Effector memory CD4-positive, alpha-beta T cell (primary cell): ENCODE measurements around the gene NAT8L.

ENCODE experiments used
- DNase-seq, 3 donors: peaks; one replicate each; pipeline ENCODE4 v3.0.0-alpha.2; 2020
- H3K27ac ChIP-seq: 2 replicates; pipeline ENCODE4 v1.7.0; 2013; ENCODE audit warnings: mild to moderate bottlenecking, low read length, moderate library complexity; ENCODE audit not compliant: insufficient read depth, poor library complexity, severe bottlenecking
- H3K27me3 ChIP-seq: replicated peaks from 2 replicates; pipeline ENCODE4 v1.7.0; 2013; ENCODE audit warnings: mild to moderate bottlenecking, low read length; ENCODE audit not compliant: insufficient read depth, control insufficient read depth, poor library complexity, severe bottlenecking
- H3K36me3 ChIP-seq: 2 replicates; pipeline ENCODE4 v1.7.0; 2013; ENCODE audit warnings: mild to moderate bottlenecking, low read length, moderate library complexity; ENCODE audit not compliant: control insufficient read depth, insufficient read depth
- H3K4me1 ChIP-seq: 2 replicates; pipeline ENCODE4 v1.7.0; 2013; ENCODE audit warnings: low read length, mild to moderate bottlenecking; ENCODE audit not compliant: control insufficient read depth, insufficient read depth, poor library complexity, severe bottlenecking
- H3K4me3 ChIP-seq: 2 replicates; pipeline ENCODE4 v1.7.0; 2013; ENCODE audit warnings: low read length, low read depth, mild to moderate bottlenecking; ENCODE audit not compliant: insufficient read depth, poor library complexity, severe bottlenecking
- H3K9me3 ChIP-seq: 2 replicates; pipeline ENCODE4 v1.7.0; 2013; ENCODE audit warnings: mild to moderate bottlenecking, low read length, moderate library complexity; ENCODE audit not compliant: control insufficient read depth

NAT8L gene

GRCh38 chr4:2057382-2058065, 1.6 kb upstream of the NAT8L start:
- Histone ChIP-seq H3K9me3 (no peaks in the 10 kb centered on the region), H3K27me3 (peaks cover 19% of the 10 kb centered on the region), H3K4me3 (no peak overlapping the region), H3K27ac (no peak overlapping the region), H3K36me3 (no peaks in the 10 kb centered on the region), H3K4me1 (peaks cover 4% of the 10 kb centered on the region)
- no peak for DNase-seq

- no peak overlapping the region for H3K27ac ChIP-seq
- peaks cover 4% of the 10 kb centered on the region for H3K4me1 ChIP-seq
- no peaks in the 10 kb centered on the region for H3K36me3 ChIP-seq
- DNase-seq, result no peak
- no peaks in the 10 kb centered on the region for H3K9me3 ChIP-seq
- H3K4me3 ChIP-seq, result peak overlapping the region; percentile 35
- peaks cover 19% of the 10 kb centered on the region for H3K27me3 ChIP-seq
Measured at GRCh38 chr4:2058264-2059045, 672 bp upstream of the NAT8L start.

GRCh38 chr4:2059726-2060602, 837 bp downstream of the NAT8L start:
- Histone ChIP-seq H3K36me3 (no peaks in the 10 kb centered on the region), H3K27me3 (peaks cover 19% of the 10 kb centered on the region), H3K4me3 (no peak overlapping the region), H3K9me3 (no peaks in the 10 kb centered on the region), H3K4me1 (peaks cover 4% of the 10 kb centered on the region), H3K27ac (no peak overlapping the region)
- no peak for DNase-seq

GRCh38 chr4:2060611-2061185, 1.6 kb downstream of the NAT8L start:
- H3K4me3 ChIP-seq, result no peak overlapping the region
- peaks cover 19% of the 10 kb centered on the region for H3K27me3 ChIP-seq
- no peaks in the 10 kb centered on the region for H3K36me3 ChIP-seq
- no peak overlapping the region for H3K27ac ChIP-seq
- DNase-seq, result no peak
- peaks cover 4% of the 10 kb centered on the region for H3K4me1 ChIP-seq
- no peaks in the 10 kb centered on the region for H3K9me3 ChIP-seq

- Histone ChIP-seq H3K36me3 (no peaks in the 10 kb centered on the region), H3K9me3 (no peaks in the 10 kb centered on the region), H3K27ac (no peak overlapping the region), H3K4me1 (peaks cover 4% of the 10 kb centered on the region), H3K27me3 (peaks cover 17% of the 10 kb centered on the region), H3K4me3 (no peak overlapping the region)
- no peak for DNase-seq
Measured at GRCh38 chr4:2061186-2062131, 2.3 kb downstream of the NAT8L start.

GRCh38 chr4:2062168-2062807, 3.2 kb downstream of the NAT8L start:
- H3K27me3 ChIP-seq, result peaks cover 13% of the 10 kb centered on the region
- peaks cover 4% of the 10 kb centered on the region for H3K4me1 ChIP-seq
- H3K9me3 ChIP-seq, result no peaks in the 10 kb centered on the region
- DNase-seq, result no peak
- no peak overlapping the region for H3K27ac ChIP-seq
- no peak overlapping the region for H3K4me3 ChIP-seq
- no peaks in the 10 kb centered on the region for H3K36me3 ChIP-seq

- H3K27me3 ChIP-seq, result peaks cover 13% of the 10 kb centered on the region
- no peaks in the 10 kb centered on the region for H3K9me3 ChIP-seq
Measured at GRCh38 chr4:2062808-2063524, 3.8 kb downstream of the NAT8L start.

GRCh38 chr4:2063557-2064275, 4.6 kb downstream of the NAT8L start:
- no peaks in the 10 kb centered on the region for H3K4me1 ChIP-seq
- H3K36me3 ChIP-seq, result no peaks in the 10 kb centered on the region
- DNase-seq, result no peak
- H3K9me3 ChIP-seq, result no peaks in the 10 kb centered on the region
- no peak overlapping the region for H3K4me3 ChIP-seq
- no peak overlapping the region for H3K27ac ChIP-seq
- peaks cover 13% of the 10 kb centered on the region for H3K27me3 ChIP-seq

More at GRCh38 chr4:2062808-2063524, 3.8 kb downstream of the NAT8L start:
- no peak for DNase-seq
- no peak overlapping the region for H3K4me3 ChIP-seq
- H3K36me3 ChIP-seq, result no peaks in the 10 kb centered on the region
- peaks cover 4% of the 10 kb centered on the region for H3K4me1 ChIP-seq
- H3K27ac ChIP-seq, result no peak overlapping the region
